ENCODE measurements around the gene GHITM.
"Not testable (repeated sequence)": the region's sequence is repeated elsewhere in the genome, so short reads cannot be mapped to it uniquely, and the experiment has no call there.

DNA sequence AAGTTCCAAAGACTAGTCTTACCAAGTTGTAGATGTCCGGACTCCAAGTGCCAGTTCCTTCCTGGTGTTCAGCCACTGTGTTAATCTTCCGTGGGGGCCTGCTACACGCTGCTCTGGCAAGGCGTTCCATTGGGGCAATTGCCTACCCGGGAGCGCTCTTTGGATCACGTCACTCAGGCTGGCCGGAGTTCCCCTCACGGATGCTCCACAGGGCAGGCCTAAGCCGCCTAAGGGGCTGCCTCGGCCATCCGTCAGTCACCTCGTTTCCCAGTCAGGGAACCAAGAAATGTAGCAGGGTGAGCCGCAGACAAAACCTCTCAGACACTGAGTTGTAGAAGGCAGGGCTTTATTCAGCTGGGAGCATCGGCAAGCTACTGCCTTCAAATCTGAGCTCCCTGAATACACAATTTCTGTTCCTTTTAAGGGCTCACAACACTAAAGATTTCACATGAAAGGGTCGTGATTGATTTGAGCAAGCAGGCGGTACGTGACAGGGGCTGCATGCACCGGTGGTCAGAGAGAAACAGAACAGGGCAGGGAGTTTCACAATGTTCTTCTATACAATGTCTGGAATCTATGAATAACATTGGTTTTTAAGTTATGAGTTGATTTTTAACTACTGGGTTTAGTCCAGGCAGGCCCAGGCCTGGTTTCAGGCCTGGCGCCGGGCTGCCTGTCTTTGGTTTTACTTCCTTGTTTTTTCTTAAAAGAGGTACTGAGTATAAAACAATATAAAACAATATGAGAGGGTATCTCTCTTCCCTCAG lies 32.6 kb downstream of the GHITM start:
- TF ChIP-seq, protein P1, sequence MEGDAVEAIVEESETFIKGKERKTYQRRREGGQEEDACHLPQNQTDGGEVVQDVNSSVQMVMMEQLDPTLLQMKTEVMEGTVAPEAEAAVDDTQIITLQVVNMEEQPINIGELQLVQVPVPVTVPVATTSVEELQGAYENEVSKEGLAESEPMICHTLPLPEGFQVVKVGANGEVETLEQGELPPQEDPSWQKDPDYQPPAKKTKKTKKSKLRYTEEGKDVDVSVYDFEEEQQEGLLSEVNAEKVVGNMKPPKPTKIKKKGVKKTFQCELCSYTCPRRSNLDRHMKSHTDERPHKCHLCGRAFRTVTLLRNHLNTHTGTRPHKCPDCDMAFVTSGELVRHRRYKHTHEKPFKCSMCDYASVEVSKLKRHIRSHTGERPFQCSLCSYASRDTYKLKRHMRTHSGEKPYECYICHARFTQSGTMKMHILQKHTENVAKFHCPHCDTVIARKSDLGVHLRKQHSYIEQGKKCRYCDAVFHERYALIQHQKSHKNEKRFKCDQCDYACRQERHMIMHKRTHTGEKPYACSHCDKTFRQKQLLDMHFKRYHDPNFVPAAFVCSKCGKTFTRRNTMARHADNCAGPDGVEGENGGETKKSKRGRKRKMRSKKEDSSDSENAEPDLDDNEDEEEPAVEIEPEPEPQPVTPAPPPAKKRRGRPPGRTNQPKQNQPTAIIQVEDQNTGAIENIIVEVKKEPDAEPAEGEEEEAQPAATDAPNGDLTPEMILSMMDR (conservative IDR thresholded peaks at IDR 0.05 in 1 of 2, IDR thresholded peaks at IDR 0.05 in 1 of 2; ENCODE audit: extremely low read depth in 1 of 2, insufficient read depth in 1 of 2, low read depth in 1 of 2, low read length in 2 of 2) = not testable (repeated sequence)
- TF ChIP-seq EZH2 (IDR thresholded peaks at IDR 0.05; ENCODE audit: borderline replicate concordance, low read length) = not testable (repeated sequence)
